Measurements from ENCODE around the gene CRYBA2.

GRCh38 chr2:218979846-218980734 is 13.1 kb downstream of the CRYBA2 start:
- peak; percentile 82 to 96 (median 89) for TF ChIP-seq CTCF (IDR thresholded peaks at IDR 0.05)
- no peak for TF ChIP-seq POLR2A (IDR thresholded peaks at IDR 0.05)

Measured in adrenal gland (tissue), 5 donors.